SU-DHL-6 (cell line): ENCODE measurements around the gene STX8.

Experiments
- H2AFZ ChIP-seq: fragments of 200-600 bp; sonication (generic); 2 replicates; pipeline ENCODE4 v1.6.1; 2014; ENCODE audit warnings: low read depth, mild to moderate bottlenecking, moderate library complexity, mixed read lengths, antibody characterized with exemption, low read length; ENCODE audit not compliant: severe bottlenecking
- H3F3A ChIP-seq: fragments of 200-600 bp; shearing (Covaris generic); 2 replicates; pipeline ENCODE4 v1.6.0; 2016; ENCODE audit warnings: antibody characterized with exemption, mild to moderate bottlenecking; ENCODE audit not compliant: insufficient read depth
- H3K27ac ChIP-seq: fragments of 200-600 bp; sonication (generic); 2 replicates; pipeline ENCODE4 v1.5.1; 2016; ENCODE audit warnings: low read depth, mild to moderate bottlenecking, low read length, moderate library complexity, mixed read lengths
- H3K27me3 ChIP-seq: fragments of 200-600 bp; sonication (generic), shearing (Covaris generic); 2 replicates; pipeline ENCODE4 v1.6.0; 2014; ENCODE audit warnings: mild to moderate bottlenecking, low read length
- H3K36me3 ChIP-seq: fragments of 200-600 bp; sonication (generic); 2 replicates; pipeline ENCODE4 v1.6.1; 2014; ENCODE audit warnings: mild to moderate bottlenecking, low read length, mixed read lengths
- H3K4me2 ChIP-seq: fragments of 300-600, 200-600 bp; shearing (Covaris generic), sonication (generic); 2 replicates; pipeline ENCODE4 v1.6.0; 2014; ENCODE audit warnings: low read length, low read depth, mild to moderate bottlenecking; ENCODE audit not compliant: poor library complexity, severe bottlenecking
- H3K4me3 ChIP-seq: fragments of 200-600 bp; sonication (generic); 2 replicates; pipeline ENCODE4 v1.5.1; 2014; ENCODE audit warnings: antibody characterized with exemption, low read length, mild to moderate bottlenecking, mixed read lengths; ENCODE audit not compliant: insufficient read depth, poor library complexity, severe bottlenecking
- H3K79me2 ChIP-seq: fragments of 200-600 bp; sonication (generic); 2 replicates; pipeline ENCODE4 v1.6.1; 2014; ENCODE audit warnings: mild to moderate bottlenecking, low read length, moderate library complexity; ENCODE audit not compliant: insufficient read depth
- H3K9ac ChIP-seq: fragments of 200-600 bp; sonication (generic); 2 replicates; pipeline ENCODE4 v1.7.0; 2014; ENCODE audit warnings: mild to moderate bottlenecking, low read length
- H3K9me2 ChIP-seq: fragments of 200-600 bp; sonication (generic); replicated peaks from 2 replicates; pipeline ENCODE4 v1.6.1; 2014; ENCODE audit warnings: low read length; ENCODE audit not compliant: insufficient read depth
- H3K9me3 ChIP-seq: fragments of 200-600 bp; sonication (generic); 2 replicates; pipeline ENCODE4 v1.6.1; 2014; ENCODE audit warnings: low read length, mixed read lengths; ENCODE audit not compliant: insufficient read depth
- H4K20me1 ChIP-seq: fragments of 200-600 bp; sonication (generic); 2 replicates; pipeline ENCODE4 v1.6.1; 2014; ENCODE audit warnings: low read depth, mild to moderate bottlenecking, antibody characterized with exemption, low read length, moderate library complexity, mixed read lengths
- CTCF ChIP-seq: fragments of 200-600 bp; sonication (generic); IDR thresholded peaks from one replicate; pipeline ENCODE4 v1.5.1; 2017; ENCODE audit warnings: antibody characterized with exemption, mild to moderate bottlenecking, low read length, moderate library complexity; ENCODE audit not compliant: insufficient read depth, poor library complexity, severe bottlenecking
- EZH2phosphoT487 ChIP-seq: fragments of 200-600 bp; sonication (generic), shearing (Covaris generic); conservative IDR thresholded peaks from 2 replicates; pipeline ENCODE4 v1.6.1; 2018; ENCODE audit warnings: mild to moderate bottlenecking, antibody characterized with exemption, low read length, moderate library complexity, mixed read lengths

Gene STX8

DNA sequence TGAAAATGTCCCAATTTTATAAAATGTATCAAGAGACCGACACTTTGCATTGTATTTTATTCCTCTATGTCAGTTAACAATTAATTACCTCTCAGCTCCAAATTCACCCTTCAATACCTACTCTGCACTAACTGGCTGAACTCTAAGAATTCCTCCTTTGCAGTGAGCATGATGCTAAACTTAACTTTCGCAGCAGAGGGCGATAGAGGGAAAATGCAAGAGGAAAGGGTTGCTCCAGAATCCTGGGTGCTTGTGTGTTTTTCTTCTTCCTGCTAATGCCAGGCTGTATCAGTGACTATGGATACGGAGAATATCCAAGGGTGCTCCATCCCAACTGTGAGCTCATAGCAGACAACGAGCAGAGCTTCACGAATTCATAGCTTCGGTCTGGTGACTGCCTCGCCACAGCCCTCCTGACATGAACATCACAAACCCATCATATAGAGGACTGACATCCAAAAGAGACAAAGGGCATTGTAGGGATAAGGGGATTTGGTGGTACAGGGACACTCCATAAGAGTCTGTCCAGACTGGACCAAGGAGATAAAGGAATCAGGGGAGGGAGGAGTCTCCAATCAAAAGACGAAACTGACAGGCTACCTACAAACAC is 172.9 kb downstream of the STX8 start:
- Histone ChIP-seq H3K4me2 (no peak overlapping the region), H3K27ac (no peak overlapping the region), H3K36me3 (no peaks in the 10 kb centered on the region), H3K79me2 (no peaks in the 10 kb centered on the region), H3K27me3 (no peaks in the 10 kb centered on the region), H2AFZ (no peak overlapping the region), H3K4me3 (no peak overlapping the region), H3K9me3 (no peaks in the 10 kb centered on the region), H3F3A (no peaks in the 10 kb centered on the region), H3K9me2 (no peaks in the 10 kb centered on the region), H4K20me1 (no peaks in the 10 kb centered on the region), H3K9ac (no peak overlapping the region)
- TF ChIP-seq EZH2phosphoT487 (no peak), CTCF (peak; percentile 42)

DNA sequence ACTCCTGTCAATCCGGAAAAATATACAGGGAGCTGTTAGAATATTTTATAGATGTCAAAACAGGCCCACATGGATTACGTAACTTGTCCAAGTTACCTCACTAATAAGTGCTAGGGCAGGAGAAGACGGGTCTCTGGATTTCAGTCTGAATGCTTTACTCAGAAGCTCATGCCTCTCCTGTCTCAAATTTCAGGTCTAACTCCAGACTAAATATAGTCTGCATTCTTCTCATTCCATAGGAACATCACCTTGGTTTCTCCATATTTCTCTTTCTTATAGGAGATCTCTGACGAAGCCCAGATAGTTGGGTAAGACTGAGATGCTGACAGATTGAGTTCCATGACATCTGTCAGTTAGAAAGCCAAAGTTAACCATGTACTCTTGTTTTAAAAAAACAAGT is 174.2 kb downstream of the STX8 start:
- no peak overlapping the region for H3K4me2 ChIP-seq
- TF ChIP-seq EZH2phosphoT487, result no peak
- TF ChIP-seq CTCF, result no peak
- H3K36me3 ChIP-seq, result no peaks in the 10 kb centered on the region
- H4K20me1 ChIP-seq, result no peaks in the 10 kb centered on the region
- H3K9ac ChIP-seq, result no peak overlapping the region
- H3K27me3 ChIP-seq, result no peaks in the 10 kb centered on the region
- H3K9me2 ChIP-seq, result no peaks in the 10 kb centered on the region
- H2AFZ ChIP-seq, result no peak overlapping the region
- H3K9me3 ChIP-seq, result no peaks in the 10 kb centered on the region
- no peak overlapping the region for H3K4me3 ChIP-seq
- H3F3A ChIP-seq, result no peaks in the 10 kb centered on the region
- H3K79me2 ChIP-seq, result no peaks in the 10 kb centered on the region
- no peak overlapping the region for H3K27ac ChIP-seq

DNA sequence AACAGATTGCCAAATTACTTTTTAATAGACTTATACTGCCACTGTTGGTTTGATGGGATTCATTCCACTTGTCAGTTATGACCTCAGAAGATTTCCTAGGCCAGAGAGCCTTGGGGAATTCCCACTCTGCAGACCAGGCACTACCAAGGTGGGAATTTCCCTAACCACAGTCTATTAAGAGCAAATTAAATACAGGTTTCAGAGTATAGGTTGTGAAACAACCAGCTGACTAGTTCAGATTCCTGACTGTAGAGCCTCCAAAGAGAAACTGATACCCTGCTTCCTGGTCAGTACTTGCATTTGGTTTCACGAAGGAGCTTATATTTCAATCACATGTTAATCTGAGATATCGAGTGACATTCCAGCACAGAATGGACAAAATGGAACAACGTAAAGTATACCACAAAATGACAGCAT is 186.5 kb downstream of the STX8 start:
- peaks cover 9% of the 10 kb centered on the region; the same call in 1 of the 2 replicates for H3K9me3 ChIP-seq
- TF ChIP-seq EZH2phosphoT487, result no peak
- TF ChIP-seq CTCF, result no peak
- H3K9ac ChIP-seq, result no peak overlapping the region
- 0 out of 2 replicates have a peak, but pooled peaks cover 3% of the 10 kb centered on the region for H3K36me3 ChIP-seq
- H3F3A ChIP-seq, result no peaks in the 10 kb centered on the region
- no peaks in the 10 kb centered on the region for H3K79me2 ChIP-seq
- H4K20me1 ChIP-seq, result no peaks in the 10 kb centered on the region
- H3K27me3 ChIP-seq, result no peaks in the 10 kb centered on the region
- H3K4me2 ChIP-seq, result no peak overlapping the region
- no peak overlapping the region for H3K27ac ChIP-seq
- no peaks in the 10 kb centered on the region for H3K9me2 ChIP-seq
- H3K4me3 ChIP-seq, result no peak overlapping the region
- H2AFZ ChIP-seq, result no peak overlapping the region
